Activated CD4-positive, CD25-positive, alpha-beta regulatory T cell (primary cell): ENCODE measurements around the gene INPP5J.
A peak's percentile ranks its signal among the peaks of the same experiment; 100 is the strongest.
"Not testable (repeated sequence)": the region's sequence is repeated elsewhere in the genome, so short reads cannot be mapped to it uniquely, and the experiment has no call there.

Experiments
- DNase-seq, 4 experiments: peaks; one replicate each; lab custom pipeline; 2025; lab: John Stamatoyannopoulos, UW

Gene INPP5J

GRCh38 chr22:31122532-31123291 lies at the start of gene INPP5J:
Gene INPP5J, plus strand, starts transcription at chr22:31122966. Its CDS starts 49 bp downstream, at chr22:31123015.
- no peak for DNase-seq

GRCh38 chr22:31073125-31073524 lies 49.6 kb upstream of the INPP5J start:
- not testable (repeated sequence) for DNase-seq

- DNase-seq, result not testable (repeated sequence)
Measured at GRCh38 chr22:31073545-31074145, 49.1 kb upstream of the INPP5J start.

GRCh38 chr22:31075961-31076360 lies 46.8 kb upstream of the INPP5J start:
- DNase-seq, result no peak

- DNase-seq, result no peak
Measured at GRCh38 chr22:31077681-31078080, 45.1 kb upstream of the INPP5J start.

- not testable (repeated sequence) for DNase-seq
Measured at GRCh38 chr22:31078389-31078788, 44.4 kb upstream of the INPP5J start.

GRCh38 chr22:31079095-31079642 lies 43.6 kb upstream of the INPP5J start:
- DNase-seq, result no peak

- DNase-seq, result no peak
Measured at GRCh38 chr22:31080164-31080847, 42.5 kb upstream of the INPP5J start.

- DNase-seq, result peak; percentile 72 to 76 (median 76)
Measured at GRCh38 chr22:31080848-31081649, 41.7 kb upstream of the INPP5J start, which contains the start of gene SMTN. Gene SMTN, plus strand, starts transcription at chr22:31081318. Its CDS starts 1,941 bp downstream, at chr22:31083259.

GRCh38 chr22:31081963-31082605 lies 40.7 kb upstream of the INPP5J start:
- DNase-seq, result no peak

GRCh38 chr22:31082606-31083376 lies 40.0 kb upstream of the INPP5J start:
- peak in 2 of 4 experiments; percentile 16 to 17 for DNase-seq

GRCh38 chr22:31083377-31083768 lies 39.4 kb upstream of the INPP5J start:
- no peak for DNase-seq

GRCh38 chr22:31083923-31084810 lies 38.6 kb upstream of the INPP5J start:
- DNase-seq, result no peak

GRCh38 chr22:31084811-31085492 lies 37.8 kb upstream of the INPP5J start:
- peak; percentile 71 to 78 (median 77) for DNase-seq

GRCh38 chr22:31085493-31085824 lies 37.3 kb upstream of the INPP5J start:
- DNase-seq, result no peak

GRCh38 chr22:31085928-31086327 lies 36.8 kb upstream of the INPP5J start:
- no peak for DNase-seq

- DNase-seq, result no peak
Measured at GRCh38 chr22:31086703-31087330, 35.9 kb upstream of the INPP5J start.

GRCh38 chr22:31087744-31088215 lies 35.0 kb upstream of the INPP5J start:
- no peak for DNase-seq
